AG04450 (cell line): ENCODE measurements around the gene PKN3. TPM values are rescaled to one million over a fixed set of nuclear protein-coding genes. Genes with fewer than 3 reads are reported as not detected.
A peak's percentile ranks its signal among the peaks of the same experiment; 100 is the strongest.
"Not testable (repeated sequence)": the region's sequence is repeated elsewhere in the genome, so short reads cannot be mapped to it uniquely, and the experiment has no call there.

Experiments
- CTCF ChIA-PET: fragments of 300-600, 350-600 bp; formaldehyde crosslinking; extraction: SDS; loops from one replicate; lab custom pipeline; 2022; ENCODE audit warnings: antibody characterized with exemption, inconsistent platforms; lab: Charles Lee
- POLR2A ChIA-PET: fragments of 350-600 bp; formaldehyde crosslinking; extraction: SDS; loops from one replicate; lab custom pipeline; 2021; ENCODE audit warnings: antibody characterized with exemption, inconsistent platforms; lab: Yijun Ruan, JAX
- DNase-seq: peaks from one replicate; pipeline ENCODE4 v3.0.0-alpha.2; 2011; ENCODE audit warnings: low read depth, low spot score
- H3K27ac ChIP-seq: one replicate; pipeline ENCODE4 v1.5.1; 2012; ENCODE audit warnings: low read depth, low read length, control low read depth
- H3K27me3 ChIP-seq: one replicate; pipeline ENCODE4 v1.6.0; 2012; ENCODE audit warnings: low read length; ENCODE audit not compliant: control insufficient read depth, insufficient read depth
- H3K4me3 ChIP-seq: 2 replicates; pipeline ENCODE4 v1.5.1; 2011; ENCODE audit warnings: mild to moderate bottlenecking, low read depth, low read length, control low read depth
- H3K9me3 ChIP-seq: 2 replicates; pipeline ENCODE4 v1.5.1; 2012; ENCODE audit warnings: low read length; ENCODE audit not compliant: control insufficient read depth, insufficient read depth
- CTCF ChIP-seq: IDR thresholded peaks from 2 replicates; pipeline ENCODE4 v1.5.1; 2011; ENCODE audit warnings: low read depth, low read length, control low read depth, inconsistent platforms
- polyA plus RNA-seq: library from polyadenylated mRNA; depleted of rRNA; stranded (reverse); fragments of >200 nt; gene quantifications from 2 replicates; pipeline ENCODE4 v1.2.3, GENCODE V29; 2011

Gene PKN3
- polyA plus RNA-seq, 1 experiment, result 2.2 TPM

GRCh38 chr9:128689820-128690683 is 12.3 kb upstream of the PKN3 start:
- no peak for DNase-seq
- H3K27ac ChIP-seq, result peak overlapping the region; percentile 31

GRCh38 chr9:128690684-128691034 is 11.6 kb upstream of the PKN3 start:
- H3K27me3 ChIP-seq, result no peaks in the 10 kb centered on the region
- peak overlapping the region; percentile 94 for H3K4me3 ChIP-seq
- no peak for DNase-seq
- no peak for TF ChIP-seq CTCF
- H3K9me3 ChIP-seq, result no peaks in the 10 kb centered on the region; the same call in 1 of the 2 replicates
- H3K27ac ChIP-seq, result peak overlapping the region; percentile 31
- ChIA-PET POLR2A (interaction anchor here (0.6 kb wide), 1 partner anchor 9 kb away, joined by 5 read pairs; no protein-coding TSS in a partner anchor), CTCF (interaction anchor here (1.2 kb wide), 1 partner anchor 128 kb away, joined by 3 read pairs; the partner anchor contains the start of gene ENDOG)

More at GRCh38 chr9:128689820-128690683, 12.3 kb upstream of the PKN3 start:
- ChIA-PET POLR2A (interaction anchor here (0.6 to 1.5 kb wide), 5 partner anchors 8 to 33 kb away, joined by 3 to 11 read pairs (median 5); no protein-coding TSS in a partner anchor), CTCF (interaction anchor here (0.8 to 1.2 kb wide), 2 partner anchors 57 to 128 kb away, joined by 3 to 9 read pairs (median 4); partner anchors contain the start of gene ENDOG)
- peak overlapping the region; percentile 94 for H3K4me3 ChIP-seq
- H3K27me3 ChIP-seq, result no peaks in the 10 kb centered on the region
- no peak for TF ChIP-seq CTCF
- no peaks in the 10 kb centered on the region; the same call in 1 of the 2 replicates for H3K9me3 ChIP-seq

- POLR2A ChIA-PET, result interaction anchor here (0.7 kb wide), 2 partner anchors 21 to 53 kb away, joined by 3 to 5 read pairs; no protein-coding TSS in a partner anchor
- not testable (repeated sequence) for DNase-seq, H3K27me3 ChIP-seq, H3K4me3 ChIP-seq, H3K9me3 ChIP-seq, H3K27ac ChIP-seq
- CTCF ChIA-PET, result interaction anchor here (1.6 to 1.8 kb wide), 2 partner anchors 8 to 234 kb away, joined by 4 to 11 read pairs; partner anchors contain the start of gene PKN3
These were observed 8.6 kb upstream of the PKN3 start for GRCh38 chr9:128693738-128694137.

- Histone ChIP-seq H3K27ac (no peak overlapping the region), H3K27me3 (no peaks in the 10 kb centered on the region), H3K4me3 (no peak overlapping the region), H3K9me3 (no peaks in the 10 kb centered on the region)
- DNase-seq, result no peak
- ChIA-PET CTCF (interaction anchor here (1.8 kb wide), 1 partner anchor 8 kb away, joined by 11 read pairs; the partner anchor contains the start of gene PKN3), POLR2A (interaction anchor here (0.7 kb wide), 2 partner anchors 53 to 132 kb away, joined by 5 to 7 read pairs; no protein-coding TSS in a partner anchor)
- TF ChIP-seq CTCF, result no peak
These were observed 8.0 kb upstream of the PKN3 start for GRCh38 chr9:128694344-128694743.

- ChIA-PET CTCF (no interaction called here), POLR2A (interaction anchor here (0.7 kb wide), 2 partner anchors 18 to 277 kb away, joined by 9 read pairs; partner anchors contain the start of gene CERCAM)
- no peak overlapping the region for H3K27ac ChIP-seq
- no peaks in the 10 kb centered on the region for H3K9me3 ChIP-seq
- H3K27me3 ChIP-seq, result no peaks in the 10 kb centered on the region
- DNase-seq, result no peak
- H3K4me3 ChIP-seq, result no peak overlapping the region
- no peak for TF ChIP-seq CTCF
These were observed 5.2 kb upstream of the PKN3 start for GRCh38 chr9:128696923-128697707.

- POLR2A ChIA-PET, result interaction anchor here (0.7 kb wide), 1 partner anchor 37 kb away, joined by 4 read pairs; no protein-coding TSS in a partner anchor
- CTCF ChIA-PET, H3K4me3 ChIP-seq, DNase-seq, H3K27ac ChIP-seq, H3K27me3 ChIP-seq, H3K9me3 ChIP-seq: not testable (repeated sequence)
These were observed 3.1 kb upstream of the PKN3 start for GRCh38 chr9:128699096-128699795.
